A549 (cell line): ENCODE results near the gene MTG2. TPM values are rescaled to one million over a fixed set of nuclear protein-coding genes. Genes with fewer than 3 reads are reported as not detected.

Source experiments
- ATAC-seq, 2 experiments: fragments of 200-7000 bp in 1 of 2; fragments of >200 bp in 1 of 2; cut with Nextera tagmentation in 1 of 2; cut with Tn5 transposase in 1 of 2; 3 replicates each; pipeline versions ENCODE4 v1.8.0 to v1.9.1; 2018 to 2020; ENCODE audit warnings: mild to moderate bottlenecking in 1 of 2, moderate library complexity in 1 of 2
- CTCF ChIA-PET: fragments of 300-600 bp; sonication (Branson Sonifier 250); formaldehyde crosslinking; extraction: SDS; loops from one replicate; lab custom pipeline; 2021; ENCODE audit warnings: antibody characterized with exemption, inconsistent platforms; lab: Yijun Ruan, JAX
- POLR2A ChIA-PET: fragments of 350-600 bp; formaldehyde crosslinking; extraction: SDS; loops from one replicate; lab custom pipeline; 2021; ENCODE audit warnings: antibody characterized with exemption, inconsistent platforms; lab: Yijun Ruan, JAX
- DNase-seq, 2 experiments: peaks; one replicate each; pipeline versions ENCODE4 v3.0.0 to v3.0.0-alpha.2; 2011 to 2016; ENCODE audit warnings: low read depth in 1 of 2, low spot score in 1 of 2
- FAIRE-seq: peaks from 2 replicates; lab custom pipeline; 2011; peaks lifted over from hg19 to GRCh38; lab: Jason Lieb, UNC
- H3K27ac ChIP-seq, 2 experiments: fragments of >200 bp; sonication (Bioruptor Twin); formaldehyde crosslinking; 3 replicates each; pipeline ENCODE4 v1.5.1; 2016 to 2017
- H3K4me1 ChIP-seq: fragments of >200 bp; sonication (Bioruptor Twin); formaldehyde crosslinking; 3 replicates; pipeline ENCODE4 v1.6.1; 2016
- H3K4me2 ChIP-seq: fragments of >200 bp; sonication (Bioruptor Twin); formaldehyde crosslinking; 3 replicates; pipeline ENCODE4 v1.6.1; 2016
- H3K4me3 ChIP-seq: fragments of >200 bp; sonication (Bioruptor Twin); formaldehyde crosslinking; 3 replicates; pipeline ENCODE4 v1.5.1; 2016
- H3K9me3 ChIP-seq: fragments of >200 bp; sonication (Bioruptor Twin); formaldehyde crosslinking; 3 replicates; pipeline ENCODE4 v1.6.1; 2016
- CBX2 ChIP-seq: fragments of 200-600 bp; sonication (generic); IDR thresholded peaks from 2 replicates; pipeline ENCODE4 v1.6.1; 2016; ENCODE audit warnings: low read depth, mild to moderate bottlenecking, borderline replicate concordance
- CHD2 ChIP-seq: fragments of 150-350 bp; IDR thresholded peaks from 2 replicates; pipeline ENCODE4 v1.6.1; 2014; ENCODE audit warnings: low read length; ENCODE audit not compliant: partially characterized antibody
- EHF ChIP-seq: fragments of 250-450 bp; sonication (Bioruptor Pico); IDR thresholded peaks from 2 replicates; pipeline ENCODE4 v1.5.0; 2020; ENCODE audit warnings: mild to moderate bottlenecking
- ESRRA ChIP-seq: fragments of 150-350 bp; IDR thresholded peaks from 2 replicates; pipeline ENCODE4 v1.6.1; 2014; ENCODE audit warnings: mild to moderate bottlenecking, low read length, borderline replicate concordance
- FOSB ChIP-seq: fragments of 250-450 bp; sonication (Bioruptor Pico); IDR thresholded peaks from 2 replicates; pipeline ENCODE4 v1.5.0; 2020; ENCODE audit warnings: mild to moderate bottlenecking, moderate library complexity
- HDAC2 ChIP-seq: fragments of 200-600 bp; sonication (generic); IDR thresholded peaks from 2 replicates; pipeline ENCODE4 v1.6.1; 2016
- HOXB5 ChIP-seq: fragments of 250-450 bp; sonication (Bioruptor Pico); IDR thresholded peaks from 2 replicates; pipeline ENCODE4 v1.5.0; 2020; ENCODE audit warnings: mild to moderate bottlenecking, moderate library complexity
- JUNB ChIP-seq: fragments of >200 bp; sonication (Bioruptor Twin); formaldehyde crosslinking; IDR thresholded peaks from 2 replicates; pipeline ENCODE4 v1.6.1; 2016
- KDM1A ChIP-seq: fragments of 200-600 bp; sonication (generic); IDR thresholded peaks from 2 replicates; pipeline ENCODE4 v1.6.1; 2016; ENCODE audit warnings: low read depth, mild to moderate bottlenecking
- NFE2L2 ChIP-seq: fragments of 150-350 bp; conservative IDR thresholded peaks from 2 replicates; pipeline ENCODE4 v1.6.1; 2014; ENCODE audit warnings: low read length
- POLR2AphosphoS2 ChIP-seq: conservative IDR thresholded peaks from 2 replicates; pipeline ENCODE4 v1.6.1; 2012; ENCODE audit warnings: low read length, improper control_type of control experiment, inconsistent platforms
- RAD21 ChIP-seq, 2 experiments: fragments of >200 bp in 1 of 2; sonication (Bioruptor Twin) in 1 of 2; formaldehyde crosslinking in 1 of 2; IDR thresholded peaks in 1 of 2; conservative IDR thresholded peaks in 1 of 2; 2 replicates in 1 of 2; 3 replicates in 1 of 2; pipeline ENCODE4 v1.6.1; 2012 to 2018; ENCODE audit warnings: inconsistent platforms in 1 of 2
- RARB ChIP-seq: fragments of 250-450 bp; sonication (Bioruptor Pico); IDR thresholded peaks from 2 replicates; pipeline ENCODE4 v1.8.0; 2021; ENCODE audit warnings: mild to moderate bottlenecking, moderate library complexity
- RFX5 ChIP-seq: fragments of 450-650 bp; IDR thresholded peaks from 2 replicates; pipeline ENCODE4 v1.7.1; 2014; ENCODE audit warnings: antibody characterized with exemption, mild to moderate bottlenecking, moderate library complexity
- SMC3 ChIP-seq: fragments of >200 bp; sonication (Bioruptor Twin); formaldehyde crosslinking; IDR thresholded peaks from 3 replicates; pipeline ENCODE4 v1.6.1; 2018; ENCODE audit warnings: inconsistent platforms
- TFCP2L1 ChIP-seq: fragments of 250-450 bp; sonication (Bioruptor Pico); IDR thresholded peaks from 2 replicates; pipeline ENCODE4 v1.5.0; 2021; ENCODE audit warnings: mild to moderate bottlenecking
- TP53 ChIP-seq: fragments of 250-450 bp; sonication (Bioruptor Pico); IDR thresholded peaks from 2 replicates; pipeline ENCODE4 v1.5.0; 2021; ENCODE audit warnings: mild to moderate bottlenecking, moderate library complexity
- ZC3H11A ChIP-seq: fragments of 450-650 bp; IDR thresholded peaks from 2 replicates; pipeline ENCODE4 v1.6.1; 2014; ENCODE audit warnings: antibody characterized with exemption, mild to moderate bottlenecking
- ZFP36 ChIP-seq: fragments of 450-650 bp; IDR thresholded peaks from 2 replicates; pipeline ENCODE4 v1.6.1; 2014; ENCODE audit warnings: borderline replicate concordance; ENCODE audit not compliant: partially characterized antibody
- ZSCAN20 ChIP-seq: fragments of 250-450 bp; sonication (Bioruptor Pico); IDR thresholded peaks from 2 replicates; pipeline ENCODE4 v1.8.0; 2022; ENCODE audit warnings: mild to moderate bottlenecking, moderate library complexity
- WGBS: methylation state at CpG from one replicate; pipeline ENCODE4 v1.1.6; 2017; ENCODE audit errors: missing lambda C conversion rate; 5-methylcytosine and 5-hydroxymethylcytosine counted together
- polyA plus RNA-seq, 4 experiments: library from polyadenylated mRNA; depleted of rRNA in 3 of 4; stranded (reverse); fragments of >200 nt; fragmentation: RNase III in 1 of 4; extraction: RNeasy Plus Mini Kit Qiagen cat#74134 plus additional on column Dnase treatment in 1 of 4; gene quantifications; 2 replicates in 3 of 4; 3 replicates in 1 of 4; pipeline ENCODE4 v1.2.3, GENCODE V29; 2011 to 2017
- TF ChIP-seq, protein P1 (sequence below): fragments of 200-600 bp; sonication (generic); IDR thresholded peaks from 2 replicates; pipeline ENCODE4 v1.6.1; 2016; ENCODE audit warnings: antibody characterized with exemption, mild to moderate bottlenecking, moderate library complexity
- TF ChIP-seq, protein P2 (sequence below): fragments of 250-450 bp; sonication (Bioruptor Pico); IDR thresholded peaks from 2 replicates; pipeline ENCODE4 v1.5.0; 2020; ENCODE audit warnings: low read depth, mild to moderate bottlenecking, moderate library complexity
- TF ChIP-seq, protein P3 (sequence below): IDR thresholded peaks from 2 replicates; pipeline ENCODE4 v1.6.1; 2012

Gene MTG2
- polyA plus RNA-seq, 2 of the 4 experiments (the other 2 are of a cell fraction) = 21.9 to 28.7 TPM

DNA sequence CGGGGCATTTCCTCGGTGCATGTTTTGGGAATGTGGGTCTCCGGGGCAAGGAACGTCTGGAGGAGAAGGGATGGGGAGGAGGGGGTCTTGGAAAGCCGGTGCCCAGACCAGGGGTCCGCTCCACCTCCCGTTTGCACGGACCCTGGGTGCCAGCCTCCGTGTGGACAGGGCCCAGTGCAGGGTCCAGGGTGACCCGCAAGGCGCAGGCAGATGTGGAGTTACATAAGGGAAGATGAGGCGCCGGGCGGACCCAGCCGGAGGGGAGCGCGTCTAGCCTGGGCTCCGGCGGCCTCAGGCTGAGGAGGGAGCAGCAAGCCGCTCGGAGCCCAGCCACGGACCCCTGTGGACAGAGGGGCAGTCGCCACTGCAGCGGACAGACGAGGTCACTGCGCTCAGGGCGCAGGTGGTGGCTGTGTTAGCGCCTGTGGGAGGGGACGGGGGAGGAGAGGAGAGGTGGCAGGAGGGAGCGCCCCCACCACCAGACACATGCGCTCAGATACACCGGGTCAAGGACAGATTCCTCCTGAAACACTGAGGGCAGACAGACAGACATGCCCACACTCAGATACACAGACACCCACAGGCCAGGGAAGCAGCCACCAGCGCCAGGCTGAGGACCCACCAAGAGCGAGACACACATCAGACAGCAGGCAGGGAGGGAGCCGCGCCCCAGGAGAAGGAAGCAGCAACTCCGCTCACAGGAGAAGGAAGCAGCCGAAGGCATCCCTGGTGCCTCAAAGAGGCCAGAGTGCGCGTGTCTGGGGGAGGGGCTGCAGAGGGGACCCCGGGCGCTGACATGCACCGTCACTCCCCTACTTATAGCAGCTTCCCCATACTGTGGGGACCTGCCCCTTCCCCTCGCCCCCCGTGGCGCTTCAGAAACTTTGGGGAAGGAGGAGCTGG is 38.1 kb downstream of the MTG2 start:
- TF ChIP-seq CBX2 (no peak), RAD21 (conservative IDR thresholded peaks at IDR 0.05 in 1 of 2, IDR thresholded peaks at IDR 0.05 in 1 of 2) (no peak), KDM1A (no peak), TP53 (CRISPR knock-in tag) (no peak), FOSB (CRISPR knock-in tag) (no peak), HOXB5 (no peak)
- TF ChIP-seq, protein P1, sequence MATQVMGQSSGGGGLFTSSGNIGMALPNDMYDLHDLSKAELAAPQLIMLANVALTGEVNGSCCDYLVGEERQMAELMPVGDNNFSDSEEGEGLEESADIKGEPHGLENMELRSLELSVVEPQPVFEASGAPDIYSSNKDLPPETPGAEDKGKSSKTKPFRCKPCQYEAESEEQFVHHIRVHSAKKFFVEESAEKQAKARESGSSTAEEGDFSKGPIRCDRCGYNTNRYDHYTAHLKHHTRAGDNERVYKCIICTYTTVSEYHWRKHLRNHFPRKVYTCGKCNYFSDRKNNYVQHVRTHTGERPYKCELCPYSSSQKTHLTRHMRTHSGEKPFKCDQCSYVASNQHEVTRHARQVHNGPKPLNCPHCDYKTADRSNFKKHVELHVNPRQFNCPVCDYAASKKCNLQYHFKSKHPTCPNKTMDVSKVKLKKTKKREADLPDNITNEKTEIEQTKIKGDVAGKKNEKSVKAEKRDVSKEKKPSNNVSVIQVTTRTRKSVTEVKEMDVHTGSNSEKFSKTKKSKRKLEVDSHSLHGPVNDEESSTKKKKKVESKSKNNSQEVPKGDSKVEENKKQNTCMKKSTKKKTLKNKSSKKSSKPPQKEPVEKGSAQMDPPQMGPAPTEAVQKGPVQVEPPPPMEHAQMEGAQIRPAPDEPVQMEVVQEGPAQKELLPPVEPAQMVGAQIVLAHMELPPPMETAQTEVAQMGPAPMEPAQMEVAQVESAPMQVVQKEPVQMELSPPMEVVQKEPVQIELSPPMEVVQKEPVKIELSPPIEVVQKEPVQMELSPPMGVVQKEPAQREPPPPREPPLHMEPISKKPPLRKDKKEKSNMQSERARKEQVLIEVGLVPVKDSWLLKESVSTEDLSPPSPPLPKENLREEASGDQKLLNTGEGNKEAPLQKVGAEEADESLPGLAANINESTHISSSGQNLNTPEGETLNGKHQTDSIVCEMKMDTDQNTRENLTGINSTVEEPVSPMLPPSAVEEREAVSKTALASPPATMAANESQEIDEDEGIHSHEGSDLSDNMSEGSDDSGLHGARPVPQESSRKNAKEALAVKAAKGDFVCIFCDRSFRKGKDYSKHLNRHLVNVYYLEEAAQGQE = peak; percentile 64; the same call in 1 of the 2 replicates
- DNase-seq (no peak), FAIRE-seq (no peak), ATAC-seq (peak in 1 of 2 experiments; percentile 11; a peak in 3 of 6 replicates)
- peaks cover 17% of the 10 kb centered on the region; the same call in 2 of the 3 replicates for H3K4me1 ChIP-seq
- WGBS = 22% methylated on average over 39 of the region's 46 CpGs
- ChIA-PET POLR2A (no interaction called here), CTCF (interaction anchor here (0.9 kb wide), 1 partner anchor 15 kb away, joined by 3 read pairs; no protein-coding TSS in a partner anchor)
- no peaks in the 10 kb centered on the region for H3K9me3 ChIP-seq
- H3K4me2 ChIP-seq = peak overlapping the region; percentile 98
- H3K4me3 ChIP-seq = peak overlapping the region; percentile 50; the same call in 1 of the 3 replicates
- H3K27ac ChIP-seq = no peak overlapping the region

DNA sequence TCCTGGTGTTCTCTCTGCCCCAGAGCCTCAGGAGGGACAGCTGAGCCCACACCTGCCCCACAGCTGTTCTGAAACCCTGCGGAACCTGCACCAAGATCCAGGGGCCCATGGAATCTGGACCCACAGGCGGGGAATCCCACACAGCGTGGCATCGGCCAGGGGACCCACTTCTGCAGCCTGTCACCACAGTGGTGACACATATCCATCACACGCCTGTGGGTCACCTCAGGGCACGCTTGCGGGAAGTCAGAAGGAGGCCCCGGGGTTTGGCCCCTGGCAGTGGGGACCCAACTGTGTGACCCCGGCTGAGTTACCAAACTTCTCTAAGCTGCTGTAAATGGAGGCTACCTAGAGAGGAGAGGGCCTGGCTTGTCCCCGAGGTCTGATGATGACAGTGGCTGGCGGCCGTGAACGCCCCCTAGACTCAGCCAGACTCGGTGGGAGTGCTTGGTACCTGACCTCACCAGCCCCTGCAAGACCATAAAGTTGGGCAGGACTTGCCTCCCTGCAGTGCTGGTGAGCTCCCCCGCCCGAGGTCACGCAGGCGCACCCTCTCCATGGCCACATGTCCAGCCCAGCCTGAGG is 39.5 kb downstream of the MTG2 start:
- ChIA-PET CTCF (interaction anchor here (0.9 to 1.9 kb wide), 2 partner anchors 10 to 14 kb away, joined by 3 to 4 read pairs; no protein-coding TSS in a partner anchor), POLR2A (no interaction called here)
- WGBS = 39% methylated on average over 7 of the region's 18 CpGs
- DNase-seq (no peak), ATAC-seq (no peak), FAIRE-seq (no peak)
- Histone ChIP-seq H3K9me3 (no peaks in the 10 kb centered on the region), H3K4me2 (no peak overlapping the region), H3K27ac (no peak overlapping the region), H3K4me3 (no peak overlapping the region), H3K4me1 (peaks cover 17% of the 10 kb centered on the region; the same call in 2 of the 3 replicates)
- TF ChIP-seq NFE2L2 = no peak
- TF ChIP-seq HDAC2 = no peak
- TF ChIP-seq RFX5 = no peak
- TF ChIP-seq, protein P2, sequence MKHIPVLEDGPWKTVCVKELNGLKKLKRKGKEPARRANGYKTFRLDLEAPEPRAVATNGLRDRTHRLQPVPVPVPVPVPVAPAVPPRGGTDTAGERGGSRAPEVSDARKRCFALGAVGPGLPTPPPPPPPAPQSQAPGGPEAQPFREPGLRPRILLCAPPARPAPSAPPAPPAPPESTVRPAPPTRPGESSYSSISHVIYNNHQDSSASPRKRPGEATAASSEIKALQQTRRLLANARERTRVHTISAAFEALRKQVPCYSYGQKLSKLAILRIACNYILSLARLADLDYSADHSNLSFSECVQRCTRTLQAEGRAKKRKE = no peak
- TF ChIP-seq ESRRA = no peak
- TF ChIP-seq CHD2 = no peak
- TF ChIP-seq HOXB5 = no peak
- no peak for TF ChIP-seq ZC3H11A
- TF ChIP-seq RARB = no peak
- no peak for TF ChIP-seq TP53 (CRISPR knock-in tag)
- no peak for TF ChIP-seq ZSCAN20
- no peak for TF ChIP-seq POLR2AphosphoS2
- TF ChIP-seq, protein P3, sequence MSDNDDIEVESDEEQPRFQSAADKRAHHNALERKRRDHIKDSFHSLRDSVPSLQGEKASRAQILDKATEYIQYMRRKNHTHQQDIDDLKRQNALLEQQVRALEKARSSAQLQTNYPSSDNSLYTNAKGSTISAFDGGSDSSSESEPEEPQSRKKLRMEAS = no peak
- no peak for TF ChIP-seq CBX2
- no peak for TF ChIP-seq FOSB (CRISPR knock-in tag)
- no peak for TF ChIP-seq TFCP2L1
- TF ChIP-seq JUNB = no peak
- no peak for TF ChIP-seq SMC3
- no peak for TF ChIP-seq ZFP36
- no peak for TF ChIP-seq EHF (CRISPR knock-in tag)
